HG03097 (cell line): ENCODE measurements around the gene ATP8B4.

Experiments
- ATAC-seq: cut with Tn5 transposase; IDR thresholded peaks from one replicate; pipeline ENCODE4 v1.9.1; 2021; ENCODE audit not compliant: unreplicated experiment, low FRiP score

ATP8B4 gene

DNA sequence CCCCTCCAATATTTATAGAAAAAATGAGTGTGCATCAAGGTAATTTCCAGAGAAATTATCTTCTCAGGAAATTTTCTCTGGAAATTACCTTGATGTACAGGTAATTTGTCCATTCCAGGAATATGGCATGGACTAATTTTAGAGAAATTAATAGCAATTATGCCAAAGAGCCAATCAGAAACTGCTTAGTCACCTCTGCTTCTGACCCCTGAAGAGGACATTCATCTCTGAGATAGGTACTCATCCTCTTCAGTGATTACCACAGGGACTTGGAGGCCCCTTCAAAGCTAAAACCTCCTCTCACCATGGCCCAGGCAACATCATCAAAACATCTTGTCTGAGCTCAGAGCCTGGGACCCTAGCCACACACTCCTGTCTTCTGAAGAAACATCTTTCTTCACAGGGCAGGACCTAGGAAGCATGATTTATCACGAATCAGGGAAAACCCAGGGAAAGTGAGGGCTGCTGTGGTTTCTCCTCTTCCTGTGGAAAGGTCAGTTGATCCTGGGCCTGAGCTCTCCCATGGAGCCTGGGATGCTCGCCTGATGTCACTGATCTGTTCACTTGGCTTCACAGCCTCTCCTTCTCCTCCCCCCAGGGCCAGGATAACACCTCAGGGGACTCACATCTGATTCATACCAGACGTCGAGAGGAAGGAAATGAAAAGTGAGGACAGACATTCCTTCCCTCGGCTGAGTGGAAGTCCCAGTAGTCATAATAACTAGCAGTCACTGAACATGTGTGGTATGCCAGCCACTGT lies 287.6 kb downstream of the ATP8B4 start:
- no peak for ATAC-seq

GRCh38 chr15:49830391-49830790 lies 288.6 kb downstream of the ATP8B4 start:
- ATAC-seq = no peak

GRCh38 chr15:49827311-49827710 lies 291.7 kb downstream of the ATP8B4 start:
- no peak for ATAC-seq

GRCh38 chr15:49826640-49827234 lies 292.3 kb downstream of the ATP8B4 start:
- no peak for ATAC-seq

GRCh38 chr15:49824775-49825099 lies 294.3 kb downstream of the ATP8B4 start:
- ATAC-seq = no peak

DNA sequence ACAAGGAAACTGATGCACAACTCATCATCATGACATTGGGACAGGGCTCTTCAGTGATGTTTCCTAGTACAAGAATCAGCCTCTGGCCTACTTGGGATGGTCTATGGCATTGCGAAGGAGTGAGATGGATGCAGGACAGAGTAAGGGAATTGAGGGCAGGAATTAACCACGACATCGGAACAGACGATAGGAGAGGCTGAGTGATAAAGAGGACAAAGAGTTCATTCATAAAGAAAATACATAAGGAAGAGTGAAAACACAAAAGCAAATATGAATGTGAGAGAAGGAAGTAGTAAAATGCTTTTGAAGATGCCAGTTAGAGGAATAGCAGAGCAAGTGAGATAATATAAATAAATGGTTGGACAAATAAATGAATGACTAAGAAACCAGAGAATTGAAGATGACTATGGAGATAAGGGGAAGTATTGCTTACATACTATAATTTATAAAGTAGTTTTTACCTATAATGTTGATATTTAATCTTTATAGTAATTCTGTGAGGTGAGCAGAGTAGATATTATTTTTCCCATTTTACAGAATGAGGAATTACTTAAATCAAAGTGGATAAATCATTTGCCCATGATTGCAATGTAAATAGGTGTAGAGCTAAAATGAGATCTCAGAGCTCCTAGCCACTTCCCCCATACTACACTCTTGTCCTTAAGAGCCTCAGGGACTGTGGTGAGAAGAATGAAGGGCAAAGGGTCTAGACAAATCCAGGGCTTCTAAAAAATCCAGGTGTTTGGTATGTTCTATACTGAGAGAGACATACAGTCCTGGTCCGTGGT lies 294.9 kb downstream of the ATP8B4 start:
- no peak for ATAC-seq

GRCh38 chr15:49817100-49817499 lies 301.9 kb downstream of the ATP8B4 start:
- no peak for ATAC-seq

- ATAC-seq = peak; percentile 92
Measured at GRCh38 chr15:49815950-49816349, 303.1 kb downstream of the ATP8B4 start.

DNA sequence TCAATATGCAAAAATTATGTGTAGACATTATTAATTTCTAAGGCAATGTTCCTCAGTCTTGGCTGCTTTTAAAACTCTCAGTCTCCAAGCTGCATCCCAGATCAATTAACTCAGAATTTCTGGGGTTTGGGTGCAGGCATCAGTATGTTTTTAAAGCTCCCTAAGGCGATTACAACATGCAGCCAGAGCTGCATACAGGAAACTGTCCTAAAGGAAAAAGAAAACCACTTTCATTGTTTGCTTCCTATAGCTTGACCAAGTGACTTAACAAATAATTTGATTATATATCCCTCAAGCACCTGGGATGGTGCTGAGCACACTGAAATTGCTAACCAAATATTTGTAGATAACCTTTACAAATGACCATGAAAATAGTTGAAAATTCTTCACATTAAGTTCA lies 303.5 kb downstream of the ATP8B4 start:
- ATAC-seq = no peak

DNA sequence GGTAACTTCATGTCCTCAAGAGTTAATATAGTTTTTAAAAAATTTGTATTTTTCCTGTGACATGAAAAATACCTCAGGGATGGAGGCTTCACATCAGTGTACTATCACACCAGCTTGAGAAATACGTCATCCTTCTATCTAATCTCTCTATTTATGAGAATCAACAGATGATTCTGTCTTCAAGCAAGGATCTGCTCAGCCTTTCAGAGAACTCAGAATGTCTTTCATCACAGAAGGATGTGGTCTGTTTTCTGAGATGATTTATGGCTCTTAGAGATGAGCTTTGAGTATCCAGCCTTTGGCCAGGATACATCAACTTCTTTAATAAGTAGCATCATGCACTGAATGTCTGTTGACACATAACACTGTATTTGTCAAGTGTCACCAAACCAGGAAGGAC lies 304.3 kb downstream of the ATP8B4 start:
- ATAC-seq = no peak

- ATAC-seq = no peak
Measured at GRCh38 chr15:49813625-49814024, 305.4 kb downstream of the ATP8B4 start.

GRCh38 chr15:49810720-49811119 lies 308.3 kb downstream of the ATP8B4 start:
- no peak for ATAC-seq

- ATAC-seq = no peak
Measured at GRCh38 chr15:49809894-49810609, 309.0 kb downstream of the ATP8B4 start.

DNA sequence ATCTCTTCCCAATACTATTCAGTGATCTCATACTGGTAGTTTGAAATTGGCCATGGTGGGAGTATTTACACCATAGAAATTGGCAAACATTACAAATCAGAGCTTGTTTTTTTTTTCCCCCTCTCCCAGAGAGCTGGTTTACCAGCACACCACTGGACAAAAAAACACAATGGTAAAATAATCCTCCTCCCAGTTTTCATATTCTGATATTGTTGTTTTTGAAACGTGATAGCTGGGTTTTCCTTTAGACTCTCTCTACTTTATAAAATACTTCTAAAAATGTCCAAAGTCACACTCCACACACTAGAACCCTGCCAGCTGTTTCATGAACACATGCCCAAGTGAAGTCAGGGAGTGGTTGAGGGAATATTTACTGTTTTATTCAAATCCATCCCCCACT lies 310.7 kb downstream of the ATP8B4 start:
- ATAC-seq = no peak
